Progenitor cell of endocrine pancreas (in vitro differentiated cells): ENCODE measurements around the gene SLC2A13. TPM values are rescaled to one million over a fixed set of nuclear protein-coding genes. Genes with fewer than 3 reads are reported as not detected.

Experiments
- DNase-seq: peaks from one replicate; pipeline ENCODE4 v3.0.0; 2021; ENCODE audit warnings: low spot score; ENCODE audit not compliant: unreplicated experiment
- H3K27ac Mint-ChIP-seq: 2 replicates; pipeline ENCODE4 v1.8.0; 2021; ENCODE audit warnings: mild to moderate bottlenecking, moderate library complexity, mixed read lengths
- H3K27me3 Mint-ChIP-seq: 2 replicates; pipeline ENCODE4 v1.8.0; 2021; ENCODE audit warnings: mixed read lengths
- H3K36me3 Mint-ChIP-seq: 2 replicates; pipeline ENCODE4 v1.8.0; 2022; ENCODE audit warnings: mixed read lengths; ENCODE audit not compliant: insufficient read depth
- H3K4me1 Mint-ChIP-seq: 2 replicates; pipeline ENCODE4 v1.8.0; 2021; ENCODE audit warnings: low read depth, mixed read lengths
- H3K4me3 Mint-ChIP-seq: 2 replicates; pipeline ENCODE4 v1.8.0; 2021; ENCODE audit warnings: low read depth, mild to moderate bottlenecking, moderate library complexity, mixed read lengths
- H3K9me3 Mint-ChIP-seq: 2 replicates; pipeline ENCODE4 v1.8.0; 2021; ENCODE audit warnings: low read depth, mixed read lengths
- total RNA-seq: library from RNA; stranded (reverse); gene quantifications from 2 replicates; pipeline ENCODE4 v1.2.1, GENCODE V29; 2021
- TF ChIP-seq, protein P1 (sequence below): fragments of 200-600 bp; sonication (generic); IDR thresholded peaks from one replicate; pipeline ENCODE4 v1.5.0; 2021; ENCODE audit warnings: antibody characterized with exemption, mild to moderate bottlenecking; ENCODE audit not compliant: unreplicated experiment

The SLC2A13 gene
- total RNA-seq, 1 donor from 2014 or later = 7.4 TPM

DNA sequence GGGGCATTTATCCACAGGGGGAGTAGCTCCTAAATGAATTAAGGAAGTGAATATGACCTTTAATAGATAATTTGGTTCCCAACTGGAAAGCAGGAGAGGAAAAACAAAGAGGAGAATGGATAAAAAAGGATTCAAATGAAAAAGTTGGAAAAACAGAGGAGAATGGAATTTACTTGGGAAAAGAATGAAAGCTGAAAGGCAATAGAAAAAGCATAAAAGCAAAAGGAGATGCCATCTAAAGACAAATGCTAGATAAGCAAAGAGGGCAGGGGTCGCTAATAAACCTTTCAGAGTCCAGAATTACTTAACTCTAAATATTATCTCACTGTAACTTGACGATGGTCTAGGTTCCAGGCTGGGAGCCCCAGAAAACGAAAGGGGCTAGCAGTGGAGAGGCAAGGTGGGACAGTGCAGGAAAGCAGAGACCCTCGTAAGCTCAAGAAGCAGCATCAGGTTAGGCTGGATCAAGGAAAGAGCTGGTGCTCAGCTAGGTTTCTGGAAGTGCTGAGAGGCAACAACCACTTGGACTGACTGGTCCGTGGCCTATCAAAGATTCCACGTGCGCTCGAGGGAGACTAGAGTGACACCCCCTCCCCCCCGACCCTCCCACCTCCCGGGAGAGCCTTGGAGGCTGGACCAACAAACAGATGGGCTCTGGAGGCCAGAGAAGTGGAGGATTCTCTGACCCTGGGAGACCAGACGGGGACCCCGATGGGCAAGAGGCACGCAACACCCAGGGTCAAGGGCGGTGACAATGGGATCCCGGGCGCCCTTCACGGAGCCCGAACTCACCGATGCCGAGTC is 1.2 kb downstream of the SLC2A13 start:
- DNase-seq = no peak
- TF ChIP-seq, protein P1, sequence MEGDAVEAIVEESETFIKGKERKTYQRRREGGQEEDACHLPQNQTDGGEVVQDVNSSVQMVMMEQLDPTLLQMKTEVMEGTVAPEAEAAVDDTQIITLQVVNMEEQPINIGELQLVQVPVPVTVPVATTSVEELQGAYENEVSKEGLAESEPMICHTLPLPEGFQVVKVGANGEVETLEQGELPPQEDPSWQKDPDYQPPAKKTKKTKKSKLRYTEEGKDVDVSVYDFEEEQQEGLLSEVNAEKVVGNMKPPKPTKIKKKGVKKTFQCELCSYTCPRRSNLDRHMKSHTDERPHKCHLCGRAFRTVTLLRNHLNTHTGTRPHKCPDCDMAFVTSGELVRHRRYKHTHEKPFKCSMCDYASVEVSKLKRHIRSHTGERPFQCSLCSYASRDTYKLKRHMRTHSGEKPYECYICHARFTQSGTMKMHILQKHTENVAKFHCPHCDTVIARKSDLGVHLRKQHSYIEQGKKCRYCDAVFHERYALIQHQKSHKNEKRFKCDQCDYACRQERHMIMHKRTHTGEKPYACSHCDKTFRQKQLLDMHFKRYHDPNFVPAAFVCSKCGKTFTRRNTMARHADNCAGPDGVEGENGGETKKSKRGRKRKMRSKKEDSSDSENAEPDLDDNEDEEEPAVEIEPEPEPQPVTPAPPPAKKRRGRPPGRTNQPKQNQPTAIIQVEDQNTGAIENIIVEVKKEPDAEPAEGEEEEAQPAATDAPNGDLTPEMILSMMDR = no peak
- Mint-ChIP-seq H3K36me3 (no peaks in the 10 kb centered on the region), H3K4me1 (peaks cover 21% of the 10 kb centered on the region), H3K9me3 (no peaks in the 10 kb centered on the region), H3K4me3 (peak overlapping the region; percentile 78), H3K27ac (no peak overlapping the region), H3K27me3 (peaks cover 18% of the 10 kb centered on the region)

DNA sequence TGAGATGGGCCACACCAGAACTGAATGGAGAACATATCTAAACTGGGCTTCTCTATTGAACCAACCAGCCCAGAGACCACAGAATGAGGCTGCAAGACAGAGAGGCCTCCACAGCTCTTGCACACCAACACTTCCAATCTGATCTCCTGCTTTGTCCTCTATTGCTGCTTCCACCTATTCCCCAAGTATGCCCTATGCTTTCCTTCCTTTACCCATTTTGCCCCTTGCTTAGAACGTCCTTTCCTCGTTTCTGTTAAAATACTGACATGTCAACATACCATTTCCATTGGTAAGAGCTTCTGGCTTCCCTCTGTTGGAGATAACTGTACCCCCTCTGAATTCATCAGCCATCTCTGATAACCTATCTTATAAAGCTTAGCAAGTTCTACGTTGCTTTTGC is 2.8 kb downstream of the SLC2A13 start:
- H3K27me3 Mint-ChIP-seq = peaks cover 18% of the 10 kb centered on the region
- H3K9me3 Mint-ChIP-seq = peaks cover 2% of the 10 kb centered on the region
- no peaks in the 10 kb centered on the region for H3K36me3 Mint-ChIP-seq
- DNase-seq = no peak
- peak overlapping the region; percentile 38 for H3K4me3 Mint-ChIP-seq
- TF ChIP-seq, protein P1 = no peak
- peak overlapping the region; percentile 55 for H3K27ac Mint-ChIP-seq
- peaks cover 26% of the 10 kb centered on the region for H3K4me1 Mint-ChIP-seq

GRCh38 chr12:40101747-40102146 is 4.1 kb downstream of the SLC2A13 start:
- Mint-ChIP-seq H3K9me3 (peaks cover 3% of the 10 kb centered on the region), H3K27ac (no peak overlapping the region), H3K4me1 (peaks cover 26% of the 10 kb centered on the region), H3K4me3 (no peak overlapping the region), H3K36me3 (no peaks in the 10 kb centered on the region), H3K27me3 (peaks cover 15% of the 10 kb centered on the region)
- DNase-seq = no peak
- TF ChIP-seq, protein P1 = no peak

- H3K27ac Mint-ChIP-seq = peak overlapping the region; percentile 8
These were observed 6.4 kb downstream of the SLC2A13 start for GRCh38 chr12:40099423-40099853.

GRCh38 chr12:40098406-40099145 is 7.3 kb downstream of the SLC2A13 start:
- TF ChIP-seq, protein P1 = no peak
- Mint-ChIP-seq H3K36me3 (peaks cover under 1% of the 10 kb centered on the region), H3K9me3 (peaks cover 3% of the 10 kb centered on the region), H3K27me3 (peaks cover 5% of the 10 kb centered on the region), H3K4me3 (no peak overlapping the region), H3K27ac (no peak overlapping the region), H3K4me1 (peaks cover 20% of the 10 kb centered on the region)
- no peak for DNase-seq

More at GRCh38 chr12:40099423-40099853, 6.4 kb downstream of the SLC2A13 start:
- Mint-ChIP-seq H3K36me3 (no peaks in the 10 kb centered on the region), H3K4me1 (peaks cover 26% of the 10 kb centered on the region), H3K9me3 (peaks cover 3% of the 10 kb centered on the region), H3K27me3 (peaks cover 10% of the 10 kb centered on the region), H3K4me3 (no peak overlapping the region)
- TF ChIP-seq, protein P1 = no peak
- no peak for DNase-seq
